Stimulated activated CD4-positive, alpha-beta T cell treated with anti-CD3 and anti-CD28 coated beads, Interleukin-1b, Interleukin-23, amount 100 ng/mL, for 1 hour (primary cell): ENCODE data around the gene AAMP.
"Not testable (repeated sequence)": the region's sequence is repeated elsewhere in the genome, so short reads cannot be mapped to it uniquely, and the experiment has no call there.

Experiments
- DNase-seq, 2 donors: peaks; one replicate each; pipeline ENCODE4 v3.0.0-alpha.2; 2020; ENCODE audit warnings: low read depth in 2 of 2

The AAMP gene, protein sequence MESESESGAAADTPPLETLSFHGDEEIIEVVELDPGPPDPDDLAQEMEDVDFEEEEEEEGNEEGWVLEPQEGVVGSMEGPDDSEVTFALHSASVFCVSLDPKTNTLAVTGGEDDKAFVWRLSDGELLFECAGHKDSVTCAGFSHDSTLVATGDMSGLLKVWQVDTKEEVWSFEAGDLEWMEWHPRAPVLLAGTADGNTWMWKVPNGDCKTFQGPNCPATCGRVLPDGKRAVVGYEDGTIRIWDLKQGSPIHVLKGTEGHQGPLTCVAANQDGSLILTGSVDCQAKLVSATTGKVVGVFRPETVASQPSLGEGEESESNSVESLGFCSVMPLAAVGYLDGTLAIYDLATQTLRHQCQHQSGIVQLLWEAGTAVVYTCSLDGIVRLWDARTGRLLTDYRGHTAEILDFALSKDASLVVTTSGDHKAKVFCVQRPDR

DNA sequence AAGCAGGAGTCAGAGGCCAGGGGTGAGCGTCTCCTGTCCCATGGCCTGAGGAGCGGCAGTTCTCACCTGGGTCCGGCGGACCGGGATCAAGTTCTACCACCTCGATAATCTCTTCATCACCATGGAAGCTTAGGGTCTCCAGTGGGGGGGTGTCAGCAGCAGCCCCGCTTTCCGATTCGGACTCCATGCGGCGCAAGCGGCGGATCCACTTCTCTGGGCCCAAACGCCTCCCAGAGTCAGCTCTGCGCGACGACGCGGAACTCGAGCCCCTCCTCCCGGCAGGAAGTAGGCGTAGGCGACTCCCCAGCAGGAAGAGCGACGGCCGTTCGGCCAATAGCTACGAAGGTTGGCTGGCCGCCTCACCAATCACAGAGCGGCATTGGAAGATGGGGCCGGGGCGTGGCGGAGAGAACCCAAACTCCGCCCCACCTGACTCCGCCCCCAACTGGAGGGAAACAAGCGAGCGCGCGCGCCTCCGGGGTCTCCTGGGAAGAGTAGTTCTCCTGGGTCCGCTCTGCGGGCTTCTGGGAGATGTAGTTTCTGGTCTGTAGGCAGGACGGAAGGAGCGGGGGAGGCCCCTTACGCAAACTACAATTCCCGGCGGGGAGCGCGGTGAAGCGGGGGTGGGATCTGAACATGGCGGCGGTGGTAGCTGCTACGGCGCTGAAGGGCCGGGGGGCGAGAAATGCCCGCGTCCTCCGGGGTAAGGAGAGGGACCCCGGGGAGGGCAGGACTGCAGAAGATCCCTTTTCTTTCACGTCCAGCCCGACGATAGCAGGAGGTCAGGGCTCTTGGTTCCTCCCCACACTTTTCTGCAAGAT is at the start of gene AAMP, which contains the start of gene PNKD:
Gene AAMP (minus strand): TSS at position 238 of the 821 bp plus-strand sequence. CDS start 51 bp downstream, at position 187.
Gene PNKD (plus strand): TSS at position 620 of the 821 bp plus-strand sequence. CDS start 17 bp downstream, at position 637.
- DNase-seq: peak; percentile 99 to 100

DNA sequence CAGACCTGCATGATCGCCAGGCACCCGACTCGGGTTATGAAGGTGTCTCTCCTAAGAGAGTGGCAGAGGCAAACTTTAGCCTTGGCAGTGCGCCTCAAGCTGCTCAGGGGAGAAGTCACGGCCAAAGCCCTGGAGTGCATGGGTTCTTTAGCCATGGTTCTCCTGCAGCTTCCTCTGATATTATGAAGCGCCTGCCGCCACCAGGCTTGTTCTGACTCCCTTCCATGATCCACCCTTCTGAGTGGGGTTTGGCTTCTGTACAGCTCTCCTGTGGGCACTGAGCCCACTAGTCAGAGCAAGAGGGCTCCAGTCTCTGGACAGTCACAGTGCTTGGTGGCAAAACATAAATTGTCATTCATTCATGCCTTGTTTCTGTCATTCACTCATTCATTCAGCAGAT is 48.3 kb upstream of the AAMP start:
- no peak for DNase-seq

DNA sequence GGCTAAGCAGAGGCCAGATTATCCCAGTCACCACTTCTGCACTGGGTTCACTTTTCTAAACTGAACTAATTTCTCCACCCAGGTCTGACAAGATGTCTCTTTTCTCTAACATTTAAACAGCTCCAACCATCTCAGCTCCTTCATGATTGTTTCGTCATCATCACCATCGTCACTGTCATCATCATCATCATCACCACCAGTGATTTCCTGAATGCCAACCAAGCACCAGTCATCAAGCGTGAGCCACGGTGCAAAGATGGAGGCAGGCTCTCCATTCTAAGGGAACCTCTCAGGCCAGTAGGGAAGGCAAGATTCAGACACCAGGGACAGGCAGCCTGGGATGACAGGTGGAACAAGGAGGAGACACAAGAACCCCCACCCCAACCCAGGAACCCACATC is 47.9 kb upstream of the AAMP start:
- DNase-seq: no peak

DNA sequence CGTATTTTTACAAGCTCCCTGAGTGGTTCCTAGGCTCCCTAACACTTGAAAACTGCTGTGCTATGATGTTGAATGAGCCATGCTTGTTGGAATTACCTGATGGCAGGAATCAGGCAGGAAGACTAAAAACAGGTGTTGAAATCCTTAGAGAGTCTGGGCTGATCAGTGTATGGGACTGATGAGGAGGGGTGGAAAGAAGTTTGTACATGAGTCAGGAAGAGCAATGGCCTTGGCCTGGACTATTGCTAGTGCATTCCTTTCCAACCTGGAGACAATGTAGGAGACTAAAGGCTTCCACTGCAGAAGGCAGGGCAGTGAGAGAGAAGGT is 47.3 kb upstream of the AAMP start:
- no peak for DNase-seq

DNA sequence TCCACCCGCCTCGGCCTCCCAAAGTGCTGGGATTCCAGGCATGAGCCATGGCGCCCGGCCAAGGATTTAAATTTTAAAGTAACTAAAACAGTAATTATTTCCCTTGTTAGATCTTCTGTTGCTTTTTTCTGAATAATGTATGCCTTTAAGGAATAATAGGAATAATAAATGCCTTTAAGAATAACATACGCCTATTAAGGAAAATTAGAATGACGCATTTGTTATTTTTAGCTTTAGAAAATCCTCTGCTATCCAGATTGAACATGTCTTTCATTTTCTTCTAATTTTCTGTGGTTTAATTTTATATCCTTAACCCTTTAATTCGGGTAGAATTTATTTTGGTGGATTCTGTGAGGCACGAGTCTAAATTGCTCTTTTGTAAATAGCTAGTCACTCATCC is 45.5 kb upstream of the AAMP start:
- no peak for DNase-seq

DNA sequence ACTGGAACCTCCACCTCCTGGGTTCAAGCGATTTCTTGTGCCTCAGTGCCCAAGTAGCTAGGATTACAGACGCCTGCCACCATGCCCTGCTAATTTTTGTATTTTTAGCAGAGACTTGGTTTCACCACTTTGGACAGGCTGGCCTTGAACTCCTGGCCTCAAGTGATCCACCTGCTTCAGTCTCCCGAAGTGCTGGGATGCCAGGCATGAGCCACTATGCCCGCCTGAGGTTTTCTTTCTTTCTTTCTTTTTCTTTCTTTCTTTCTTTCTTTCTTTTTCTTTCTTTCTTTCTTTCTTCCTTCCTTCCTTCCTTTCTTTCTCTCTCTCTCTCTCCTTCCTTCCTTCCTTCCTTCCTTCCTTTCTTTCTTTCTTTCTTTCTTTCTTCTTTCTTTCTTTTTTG is 44.8 kb upstream of the AAMP start:
- DNase-seq: not testable (repeated sequence)

DNA sequence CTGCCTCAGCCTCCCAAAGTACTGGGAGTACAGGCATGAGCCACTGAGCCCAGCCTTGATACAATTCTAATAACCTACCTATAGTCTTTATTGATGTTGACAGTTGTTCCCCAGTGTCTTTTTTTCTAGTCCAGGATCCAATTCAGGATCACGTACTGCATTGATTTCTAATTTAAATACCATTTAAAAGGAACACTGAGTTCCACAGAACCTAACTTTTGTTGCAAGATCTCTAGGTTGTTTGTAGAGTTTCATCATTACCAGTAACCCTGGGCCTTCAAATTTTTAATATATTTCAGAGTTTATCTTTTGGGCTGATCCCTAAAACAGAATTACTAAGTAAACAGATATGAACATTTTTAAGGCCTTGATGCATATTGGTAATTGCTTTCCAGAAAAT is 43.4 kb upstream of the AAMP start:
- DNase-seq: no peak

DNA sequence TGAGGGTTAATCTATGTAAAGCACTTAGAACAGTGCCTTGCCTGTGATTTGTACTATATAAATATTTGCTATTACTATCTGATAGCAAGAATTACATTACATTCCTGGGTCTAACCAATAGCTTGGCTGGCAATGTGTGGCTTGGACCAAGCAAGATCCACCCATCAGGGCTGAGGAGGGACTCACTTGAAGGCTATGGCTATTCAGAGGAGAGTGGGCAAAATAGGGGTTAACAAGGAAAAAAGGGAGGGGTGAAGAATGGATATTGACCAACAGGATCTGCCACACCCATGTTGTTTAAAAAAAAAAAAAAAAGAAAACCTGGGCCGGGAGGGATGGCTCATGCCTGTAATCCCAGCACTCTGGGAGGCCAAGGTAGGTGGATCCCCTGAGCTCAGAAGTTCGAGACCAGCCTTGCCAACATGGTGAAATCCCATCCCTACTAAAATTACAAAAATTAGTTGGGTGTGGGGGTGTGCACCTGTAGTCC is 42.4 kb upstream of the AAMP start:
- no peak for DNase-seq

DNA sequence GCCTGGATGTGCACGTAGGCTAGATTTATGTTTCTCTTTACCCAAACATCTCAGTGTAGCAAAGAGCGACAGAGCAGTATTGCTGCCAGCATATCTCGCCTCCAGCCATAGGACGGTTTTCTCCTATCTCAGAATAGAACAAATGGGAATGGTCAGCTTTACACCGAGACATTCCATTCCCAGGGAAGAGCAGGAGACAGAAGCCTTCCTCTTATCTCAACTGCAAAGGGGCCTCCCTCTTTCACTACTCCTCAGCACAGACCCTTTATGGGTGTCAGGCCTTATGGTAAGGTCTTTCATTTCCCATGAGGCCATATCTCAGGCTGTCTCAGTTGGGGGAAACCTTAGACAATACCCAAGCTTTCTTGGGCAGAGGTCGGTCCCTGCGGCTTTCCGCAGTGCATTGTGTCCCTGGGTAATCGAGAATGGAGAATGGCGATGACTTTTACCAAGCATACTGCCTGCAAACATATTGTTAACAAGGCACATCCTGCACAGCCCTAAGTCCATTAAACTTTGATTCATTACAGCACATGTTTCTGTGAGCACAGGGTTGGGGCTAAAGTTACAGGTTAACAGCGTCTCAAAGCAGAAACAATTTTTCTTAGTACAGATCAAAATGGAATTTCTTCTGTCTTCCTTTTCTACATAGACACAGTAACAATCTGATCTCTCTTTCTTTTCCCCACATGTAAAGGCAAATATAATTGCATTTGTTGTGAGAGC is 41.8 kb upstream of the AAMP start:
- DNase-seq: not testable (repeated sequence)

DNA sequence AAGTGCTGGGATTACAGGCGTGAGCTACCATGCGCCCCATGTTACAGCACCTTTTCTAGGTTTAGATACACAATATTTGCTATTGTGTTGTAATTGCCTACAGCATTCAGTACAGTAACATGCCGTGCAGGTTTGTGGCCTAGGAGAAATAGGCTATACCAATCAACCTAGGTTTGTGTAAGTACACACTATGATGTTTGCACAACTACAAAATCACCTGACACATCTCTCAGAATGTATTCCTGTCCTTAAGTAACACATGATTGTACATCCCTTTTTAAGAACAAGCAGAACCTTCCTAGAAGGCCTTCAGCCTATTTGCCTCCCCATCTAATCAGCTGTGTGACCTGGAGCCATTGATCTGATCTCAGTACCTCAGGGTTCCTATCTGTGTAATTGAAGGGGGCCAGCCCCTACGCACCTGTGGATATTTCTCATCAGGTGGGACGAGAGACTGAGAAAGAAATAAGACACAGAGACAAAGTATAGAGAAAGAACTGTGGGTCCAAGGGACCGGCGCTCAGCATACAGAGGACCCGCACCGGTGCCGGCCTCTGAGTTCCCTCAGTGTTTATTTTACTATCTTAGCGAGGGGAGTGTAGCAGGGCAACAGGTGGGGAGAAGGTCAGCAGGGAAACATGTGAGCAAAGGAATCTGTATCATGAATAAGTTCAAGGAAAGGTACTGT is 41.1 kb upstream of the AAMP start:
- DNase-seq: no peak

DNA sequence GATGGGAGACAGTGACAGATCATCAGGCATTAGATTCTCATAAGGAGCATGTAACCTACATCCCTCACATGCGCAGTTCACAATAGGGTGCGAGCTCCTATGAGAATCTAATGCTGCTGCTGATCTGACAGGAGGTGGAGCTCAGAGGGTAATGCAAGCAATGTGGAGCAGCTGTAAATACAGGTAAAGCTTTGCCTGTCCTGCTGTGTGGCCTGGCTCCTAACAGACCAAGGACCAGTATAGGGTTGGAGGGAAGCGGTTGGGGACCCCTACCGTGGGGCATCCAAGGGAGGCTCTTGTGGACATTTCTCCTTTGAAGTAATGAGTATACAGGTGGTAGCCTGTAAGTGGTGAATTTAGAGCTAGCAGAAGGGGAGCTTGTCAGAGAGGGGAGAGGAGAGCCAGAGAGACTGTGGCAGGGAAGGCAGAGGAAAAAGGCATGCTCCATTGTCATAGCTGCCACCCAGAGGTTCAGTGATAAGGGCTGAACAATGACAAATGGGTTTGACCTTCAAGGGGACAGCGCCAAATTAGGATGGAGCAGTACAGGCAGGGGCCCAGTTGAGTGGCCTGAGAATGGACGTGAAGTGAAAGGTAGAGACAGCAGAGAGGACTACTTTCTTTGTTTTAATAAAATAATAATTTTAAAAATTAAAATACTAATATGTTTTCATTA is 37.6 kb upstream of the AAMP start:
- no peak for DNase-seq

DNA sequence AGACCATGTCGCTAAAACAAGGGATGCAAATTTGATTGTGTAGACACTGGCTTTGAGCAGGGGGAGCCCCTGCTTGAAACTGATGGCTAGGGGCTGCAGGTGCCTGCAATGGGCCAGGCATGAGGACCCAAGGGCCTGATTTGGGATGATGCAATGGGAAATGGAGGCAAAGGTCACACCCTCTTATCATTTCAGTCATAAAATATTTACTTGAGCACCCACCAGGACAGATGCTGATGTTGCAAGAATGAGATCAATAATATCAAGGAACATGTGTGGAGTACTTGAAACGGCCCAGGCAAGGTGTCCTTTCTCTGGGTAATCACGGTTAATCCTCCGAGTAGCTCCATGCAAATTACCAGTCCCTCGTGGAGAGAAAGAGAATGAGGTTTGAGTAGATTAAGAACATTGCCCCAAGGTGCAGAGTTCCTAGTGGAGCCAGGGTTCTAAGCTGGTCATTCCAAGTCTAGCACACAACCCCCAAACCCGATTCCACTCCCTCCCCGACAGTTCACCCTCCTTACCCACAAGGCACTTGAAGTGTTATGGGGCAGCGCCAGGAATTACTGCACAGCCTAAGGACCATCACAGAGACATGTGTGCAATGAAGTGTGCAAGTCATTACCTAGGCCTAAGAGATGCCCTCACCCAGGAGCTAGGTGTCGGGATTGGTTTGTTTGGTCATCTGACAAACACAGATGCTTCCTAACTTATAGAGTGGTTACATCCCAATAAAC is 36.4 kb upstream of the AAMP start:
- no peak for DNase-seq

DNA sequence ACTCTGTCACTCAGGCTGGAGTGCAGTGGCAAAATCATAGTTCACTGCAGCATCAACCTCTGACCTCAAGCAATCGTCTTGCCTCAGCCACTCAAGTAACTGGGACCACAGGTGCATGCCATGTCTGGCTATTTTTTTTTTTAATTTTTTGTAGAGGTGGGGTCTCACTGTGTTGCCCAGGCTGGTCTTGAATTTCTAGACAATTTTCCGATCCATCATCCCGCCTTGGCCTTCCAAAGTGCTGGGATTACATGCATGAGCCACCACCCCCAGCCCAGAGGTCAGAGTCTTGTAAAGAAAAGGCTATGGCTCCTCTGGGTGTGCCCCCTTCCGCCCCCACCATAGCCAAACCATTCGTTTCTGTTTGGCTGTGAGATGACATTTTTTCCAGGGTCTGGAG is 35.4 kb upstream of the AAMP start:
- DNase-seq: no peak

DNA sequence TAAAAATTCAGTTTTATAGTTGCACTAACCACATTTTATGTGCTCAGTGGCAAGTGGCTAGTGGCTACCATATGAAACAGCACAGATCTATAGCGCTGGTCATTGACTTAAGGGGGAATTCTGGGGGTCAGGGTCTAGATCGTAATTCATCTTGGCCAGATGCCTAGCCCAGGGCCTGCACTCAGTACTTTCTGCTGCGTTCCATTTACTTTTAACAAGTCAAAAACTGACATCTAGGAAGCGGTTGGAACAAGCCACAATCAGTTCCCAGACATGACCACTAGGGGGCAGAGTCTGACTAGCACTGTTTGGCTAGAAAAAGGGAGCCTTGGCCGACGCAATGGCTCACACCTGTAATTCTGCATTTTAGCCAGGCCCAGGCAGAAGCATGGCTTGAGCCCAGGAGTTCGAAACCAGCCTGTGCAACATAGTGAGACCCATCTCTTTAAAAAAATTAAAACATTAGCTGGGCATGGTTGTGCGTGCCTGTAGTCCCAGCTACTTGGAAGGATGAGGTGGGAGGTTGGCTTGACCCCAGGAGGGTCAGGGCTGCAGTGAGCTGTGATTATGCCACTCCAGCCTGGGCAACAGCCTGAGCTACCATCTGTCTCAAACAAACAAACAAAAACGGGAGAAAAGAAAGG is 31.4 kb upstream of the AAMP start:
- peak; percentile 76 to 79 for DNase-seq

DNA sequence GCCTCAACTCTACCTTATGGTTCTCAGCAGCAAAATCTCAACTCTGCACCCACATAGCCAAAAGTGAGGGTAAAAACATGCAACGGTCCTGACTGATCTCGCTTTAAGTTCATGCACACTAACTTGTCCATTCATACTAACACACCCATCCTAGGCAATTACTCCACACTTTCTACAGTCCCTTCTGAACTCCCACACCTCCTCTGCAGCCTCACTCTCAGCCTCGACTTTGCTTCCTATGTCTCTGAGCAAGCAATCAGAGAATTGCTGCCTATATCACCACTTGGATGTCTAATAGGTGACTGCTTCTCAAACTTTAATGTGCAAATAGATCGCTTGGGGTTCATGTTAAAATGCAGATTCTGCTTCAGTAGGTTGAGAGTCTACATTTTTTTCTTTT is 30.2 kb upstream of the AAMP start:
- no peak for DNase-seq

DNA sequence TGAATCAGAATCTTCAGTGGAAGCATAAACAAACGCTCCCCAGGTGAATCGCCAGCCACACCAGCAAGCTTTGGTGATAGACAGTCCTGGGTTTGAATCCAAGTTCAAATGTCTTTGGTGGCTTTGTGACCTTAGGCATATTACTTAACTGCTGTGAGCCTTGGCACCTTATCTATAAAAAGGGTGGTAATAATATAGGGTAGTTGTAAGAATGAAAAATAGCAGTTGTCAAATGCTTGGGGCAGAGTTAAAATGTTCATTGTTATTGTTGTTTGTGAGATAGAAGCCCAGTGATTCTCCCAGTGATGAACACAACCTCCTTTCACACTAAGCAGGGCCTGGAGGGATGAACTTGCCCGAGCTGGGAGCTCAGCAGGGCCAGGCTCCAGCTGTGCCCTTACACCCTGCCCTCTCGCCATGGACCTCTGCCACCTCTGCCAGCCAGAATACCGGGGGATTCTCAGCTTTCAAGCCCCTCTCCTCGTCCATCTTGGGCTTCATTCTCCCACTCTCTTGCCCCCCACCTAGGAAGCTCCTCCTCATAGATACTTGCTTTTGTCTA is 28.5 kb upstream of the AAMP start:
- no peak for DNase-seq

DNA sequence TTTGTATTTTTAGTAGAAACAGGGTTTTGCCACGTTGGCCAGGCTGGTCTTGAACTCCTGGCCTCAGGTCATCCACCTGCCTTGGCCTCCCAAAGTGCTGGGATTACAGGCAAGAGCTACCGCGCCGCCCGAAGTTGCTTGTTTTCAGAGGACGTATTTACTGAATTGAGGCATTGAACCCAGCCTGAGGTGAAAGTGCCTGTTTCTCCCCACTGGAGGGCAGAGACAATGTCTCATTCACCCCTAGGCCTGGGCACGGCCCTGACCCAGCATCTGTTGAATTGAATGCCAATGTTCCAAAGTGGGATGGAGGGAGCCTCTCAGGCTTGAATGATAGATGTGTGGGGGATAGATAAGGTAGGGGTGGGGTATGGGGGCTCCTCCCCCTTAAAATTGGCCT is 26.9 kb upstream of the AAMP start:
- no peak for DNase-seq

DNA sequence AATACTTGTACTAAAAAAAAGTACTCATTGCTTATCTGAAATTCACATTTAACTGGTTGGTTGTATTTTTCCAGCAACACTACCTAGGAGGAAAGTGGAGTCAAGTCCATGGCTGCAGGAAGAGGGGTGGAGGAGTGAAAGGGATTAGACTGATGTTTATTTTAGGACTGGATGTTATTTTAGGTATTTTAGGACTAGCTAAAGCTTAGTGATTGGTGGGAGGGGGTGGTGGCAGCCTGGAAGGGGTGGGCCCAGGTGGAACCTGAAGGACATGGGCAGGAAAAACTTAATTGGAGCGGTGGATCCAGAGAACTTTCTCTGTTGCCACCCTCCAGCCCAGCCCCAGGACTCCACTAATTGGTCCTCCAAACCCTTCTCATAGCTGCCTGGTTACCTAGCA is 26.3 kb upstream of the AAMP start:
- DNase-seq: no peak

DNA sequence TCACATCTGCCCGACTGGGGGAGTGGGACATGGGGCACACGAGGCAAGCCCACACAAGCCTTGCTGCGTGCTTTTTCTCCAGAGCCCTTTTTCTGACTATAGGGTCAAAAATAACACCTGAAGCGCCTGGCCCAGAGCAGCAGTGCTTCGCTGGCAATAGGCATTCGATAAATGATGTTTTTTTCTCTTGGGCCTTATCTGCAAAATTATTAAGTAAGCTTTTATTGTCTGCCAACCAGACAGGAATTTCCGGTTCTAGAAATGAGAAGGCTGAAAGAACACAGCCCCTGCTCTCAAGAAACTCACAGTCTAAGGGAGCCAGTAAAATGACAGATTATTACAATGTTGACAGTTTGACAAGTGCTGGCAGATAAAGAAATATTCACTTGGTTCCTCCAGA is 25.1 kb upstream of the AAMP start:
- no peak for DNase-seq
